Measurements from ENCODE around the gene SAV1. TPM values are rescaled to one million over a fixed set of nuclear protein-coding genes. Genes with fewer than 3 reads are reported as not detected.

The SAV1 gene
- total and polyA plus RNA-seq, 2 experiments from 2014 or later, result 74.2 to 82.8 TPM

DNA sequence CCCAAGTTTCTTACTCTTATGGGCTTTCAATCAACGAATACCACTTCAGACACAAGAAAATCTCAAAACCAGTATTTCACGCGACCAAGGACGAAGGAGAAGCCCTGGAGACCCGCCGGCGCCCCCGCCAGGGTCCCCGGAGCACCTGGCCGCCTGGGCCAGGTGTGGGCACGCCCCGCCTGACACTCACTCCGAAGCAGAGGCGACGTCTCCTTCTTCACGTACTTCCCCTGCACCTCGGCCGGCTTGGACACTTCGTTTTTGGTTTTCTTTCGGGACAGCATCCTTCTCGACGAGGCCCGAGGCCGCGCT lies 466 bp downstream of the SAV1 start:
- TF ChIP-seq, protein P1, sequence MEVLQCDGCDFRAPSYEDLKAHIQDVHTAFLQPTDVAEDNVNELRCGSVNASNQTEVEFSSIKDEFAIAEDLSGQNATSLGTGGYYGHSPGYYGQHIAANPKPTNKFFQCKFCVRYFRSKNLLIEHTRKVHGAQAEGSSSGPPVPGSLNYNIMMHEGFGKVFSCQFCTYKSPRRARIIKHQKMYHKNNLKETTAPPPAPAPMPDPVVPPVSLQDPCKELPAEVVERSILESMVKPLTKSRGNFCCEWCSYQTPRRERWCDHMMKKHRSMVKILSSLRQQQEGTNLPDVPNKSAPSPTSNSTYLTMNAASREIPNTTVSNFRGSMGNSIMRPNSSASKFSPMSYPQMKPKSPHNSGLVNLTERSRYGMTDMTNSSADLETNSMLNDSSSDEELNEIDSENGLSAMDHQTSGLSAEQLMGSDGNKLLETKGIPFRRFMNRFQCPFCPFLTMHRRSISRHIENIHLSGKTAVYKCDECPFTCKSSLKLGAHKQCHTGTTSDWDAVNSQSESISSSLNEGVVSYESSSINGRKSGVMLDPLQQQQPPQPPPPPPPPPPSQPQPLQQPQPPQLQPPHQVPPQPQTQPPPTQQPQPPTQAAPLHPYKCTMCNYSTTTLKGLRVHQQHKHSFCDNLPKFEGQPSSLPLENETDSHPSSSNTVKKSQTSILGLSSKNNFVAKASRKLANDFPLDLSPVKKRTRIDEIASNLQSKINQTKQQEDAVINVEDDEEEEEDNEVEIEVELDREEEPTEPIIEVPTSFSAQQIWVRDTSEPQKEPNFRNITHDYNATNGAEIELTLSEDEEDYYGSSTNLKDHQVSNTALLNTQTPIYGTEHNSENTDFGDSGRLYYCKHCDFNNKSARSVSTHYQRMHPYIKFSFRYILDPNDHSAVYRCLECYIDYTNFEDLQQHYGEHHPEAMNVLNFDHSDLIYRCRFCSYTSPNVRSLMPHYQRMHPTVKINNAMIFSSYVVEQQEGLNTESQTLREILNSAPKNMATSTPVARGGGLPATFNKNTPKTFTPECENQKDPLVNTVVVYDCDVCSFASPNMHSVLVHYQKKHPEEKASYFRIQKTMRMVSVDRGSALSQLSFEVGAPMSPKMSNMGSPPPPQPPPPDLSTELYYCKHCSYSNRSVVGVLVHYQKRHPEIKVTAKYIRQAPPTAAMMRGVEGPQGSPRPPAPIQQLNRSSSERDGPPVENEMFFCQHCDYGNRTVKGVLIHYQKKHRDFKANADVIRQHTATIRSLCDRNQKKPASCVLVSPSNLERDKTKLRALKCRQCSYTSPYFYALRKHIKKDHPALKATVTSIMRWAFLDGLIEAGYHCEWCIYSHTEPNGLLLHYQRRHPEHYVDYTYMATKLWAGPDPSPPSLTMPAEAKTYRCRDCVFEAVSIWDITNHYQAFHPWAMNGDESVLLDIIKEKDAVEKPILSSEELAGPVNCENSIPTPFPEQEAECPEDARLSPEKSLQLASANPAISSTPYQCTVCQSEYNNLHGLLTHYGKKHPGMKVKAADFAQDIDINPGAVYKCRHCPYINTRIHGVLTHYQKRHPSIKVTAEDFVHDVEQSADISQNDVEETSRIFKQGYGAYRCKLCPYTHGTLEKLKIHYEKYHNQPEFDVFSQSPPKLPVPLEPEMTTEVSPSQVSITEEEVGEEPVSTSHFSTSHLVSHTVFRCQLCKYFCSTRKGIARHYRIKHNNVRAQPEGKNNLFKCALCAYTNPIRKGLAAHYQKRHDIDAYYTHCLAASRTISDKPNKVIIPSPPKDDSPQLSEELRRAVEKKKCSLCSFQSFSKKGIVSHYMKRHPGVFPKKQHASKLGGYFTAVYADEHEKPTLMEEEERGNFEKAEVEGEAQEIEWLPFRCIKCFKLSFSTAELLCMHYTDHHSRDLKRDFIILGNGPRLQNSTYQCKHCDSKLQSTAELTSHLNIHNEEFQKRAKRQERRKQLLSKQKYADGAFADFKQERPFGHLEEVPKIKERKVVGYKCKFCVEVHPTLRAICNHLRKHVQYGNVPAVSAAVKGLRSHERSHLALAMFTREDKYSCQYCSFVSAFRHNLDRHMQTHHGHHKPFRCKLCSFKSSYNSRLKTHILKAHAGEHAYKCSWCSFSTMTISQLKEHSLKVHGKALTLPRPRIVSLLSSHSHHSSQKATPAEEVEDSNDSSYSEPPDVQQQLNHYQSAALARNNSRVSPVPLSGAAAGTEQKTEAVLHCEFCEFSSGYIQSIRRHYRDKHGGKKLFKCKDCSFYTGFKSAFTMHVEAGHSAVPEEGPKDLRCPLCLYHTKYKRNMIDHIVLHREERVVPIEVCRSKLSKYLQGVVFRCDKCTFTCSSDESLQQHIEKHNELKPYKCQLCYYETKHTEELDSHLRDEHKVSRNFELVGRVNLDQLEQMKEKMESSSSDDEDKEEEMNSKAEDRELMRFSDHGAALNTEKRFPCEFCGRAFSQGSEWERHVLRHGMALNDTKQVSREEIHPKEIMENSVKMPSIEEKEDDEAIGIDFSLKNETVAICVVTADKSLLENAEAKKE (CRISPR knock-in tag; IDR thresholded peaks at IDR 0.05), result no peak
- TF ChIP-seq POLR2AphosphoS5 (IDR thresholded peaks at IDR 0.05; ENCODE audit: low read depth) (no peak), NANOG (IDR thresholded peaks at IDR 0.05; ENCODE audit: borderline replicate concordance) (no peak), ZNF331 (CRISPR knock-in tag; IDR thresholded peaks at IDR 0.05; ENCODE audit: low read depth) (no peak), ZNF114 (CRISPR knock-in tag; IDR thresholded peaks at IDR 0.05) (no peak), EZH2 (IDR thresholded peaks at IDR 0.05; ENCODE audit: low read depth, unreplicated experiment) (no peak), JUNB (IDR thresholded peaks at IDR 0.05; ENCODE audit: unreplicated experiment) (no peak), STAT1 (IDR thresholded peaks at IDR 0.05; ENCODE audit: unreplicated experiment) (no peak), CTCF (conservative IDR thresholded peaks at IDR 0.05; ENCODE audit: low read depth in 2 of 2) (peak in 1 of 2 experiments; percentile 36; a peak in 3 of 4 replicates)
- ATAC-seq, result peak; percentile 67
- H3K79me2 ChIP-seq (replicated peaks; ENCODE audit: insufficient read depth), result peaks cover 49% of the 10 kb centered on the region
- no peak overlapping the region for H2AFZ ChIP-seq
- Mint-ChIP-seq H3K36me3 (ENCODE audit: low read depth) (peaks cover 19% of the 10 kb centered on the region), H3K27me3 (ENCODE audit: insufficient read depth, low read depth, poor library complexity) (peaks cover 4% of the 10 kb centered on the region), H3K4me3 (no peak overlapping the region; the same call in 2 of the 3 replicates), H3K9me3 (no peaks in the 10 kb centered on the region), H3K4me1 (peaks cover 16% of the 10 kb centered on the region), H3K27ac (peak overlapping the region; percentile 94)
- H3K9me2 ChIP-seq (ENCODE audit: insufficient read depth), result no peaks in the 10 kb centered on the region
- peak overlapping the region; percentile 93 for H3K27ac ChIP-seq (ENCODE audit: low read depth)
- H3K4me3 ChIP-seq, result peak overlapping the region; percentile 65
- peaks cover 29% of the 10 kb centered on the region for H3K4me1 ChIP-seq (ENCODE audit: insufficient read depth)
- no peaks in the 10 kb centered on the region for H3K27me3 ChIP-seq (ENCODE audit: insufficient read depth)
- H4K20me1 ChIP-seq (replicated peaks; ENCODE audit: insufficient read depth), result peaks cover 9% of the 10 kb centered on the region; the same call in 1 of the 2 replicates
- H3K4me2 ChIP-seq, result peak overlapping the region; percentile 77
- DNase-seq (ENCODE audit: low spot score), result peak; percentile 74
- H3F3A ChIP-seq (replicated peaks; ENCODE audit: low read depth), result no peaks in the 10 kb centered on the region
- H3K36me3 ChIP-seq (ENCODE audit: insufficient read depth), result peaks cover 4% of the 10 kb centered on the region; the same call in 1 of the 2 replicates

Measured in GM23338 (cell line).